Measurements from ENCODE around the gene GADD45B.

The GADD45B gene

DNA sequence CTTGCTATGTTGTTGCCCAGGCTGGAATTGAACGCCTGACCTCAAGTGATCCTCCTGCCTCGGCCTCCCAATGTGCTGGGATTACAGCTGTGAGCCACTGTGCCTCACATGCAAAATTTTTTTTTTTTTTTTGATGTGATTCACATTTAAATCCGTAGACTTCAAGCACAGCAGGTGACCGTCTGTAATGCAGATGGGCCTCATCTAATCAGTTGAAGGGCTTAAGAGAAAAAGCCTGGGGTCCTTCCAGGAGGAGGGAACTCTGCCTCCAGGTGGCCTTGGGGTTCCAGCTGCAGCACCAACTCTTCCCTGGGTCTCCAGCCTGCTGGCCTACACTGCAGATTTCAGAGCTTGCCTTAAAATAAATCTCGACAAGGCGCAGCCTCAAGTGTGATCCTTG is 43.6 kb downstream of the GADD45B start:
- DNase-seq, result no peak

DNA sequence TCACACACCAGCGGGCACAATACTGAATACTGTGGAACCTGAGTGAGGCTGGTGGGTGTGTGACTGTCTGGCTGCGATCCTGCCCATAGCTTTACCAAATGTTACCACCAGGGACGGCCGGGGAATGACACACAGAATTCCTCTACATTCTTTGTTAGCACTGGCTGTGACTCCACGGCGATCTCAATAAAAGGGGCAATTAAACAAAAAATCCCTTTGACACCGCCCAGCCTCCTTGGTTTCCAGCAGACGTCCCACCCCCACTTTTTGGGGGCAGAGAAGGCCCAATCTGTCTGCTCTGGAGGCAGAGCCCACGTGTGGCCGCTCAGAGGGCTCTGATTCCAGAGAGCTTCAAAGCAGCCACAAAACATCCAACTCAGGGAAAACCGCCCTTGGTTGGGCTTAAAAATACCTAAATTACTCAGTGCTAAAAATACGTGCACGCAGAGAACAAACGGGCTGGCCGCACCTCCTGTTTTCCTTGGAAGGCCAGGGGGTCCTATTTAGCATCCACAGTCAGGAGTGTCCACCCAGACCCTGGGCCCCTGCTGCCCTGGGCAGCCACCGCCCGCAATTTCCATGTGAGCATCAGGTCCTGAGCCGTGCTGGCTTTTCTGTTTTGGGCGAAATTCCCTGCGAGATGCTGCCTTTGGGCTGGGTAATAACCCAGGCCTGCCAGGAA is 47.8 kb downstream of the GADD45B start:
- DNase-seq, result no peak

- DNase-seq, result no peak
Observed at GRCh38 chr19:2524361-2524839, 48.5 kb downstream of the GADD45B start.

DNA sequence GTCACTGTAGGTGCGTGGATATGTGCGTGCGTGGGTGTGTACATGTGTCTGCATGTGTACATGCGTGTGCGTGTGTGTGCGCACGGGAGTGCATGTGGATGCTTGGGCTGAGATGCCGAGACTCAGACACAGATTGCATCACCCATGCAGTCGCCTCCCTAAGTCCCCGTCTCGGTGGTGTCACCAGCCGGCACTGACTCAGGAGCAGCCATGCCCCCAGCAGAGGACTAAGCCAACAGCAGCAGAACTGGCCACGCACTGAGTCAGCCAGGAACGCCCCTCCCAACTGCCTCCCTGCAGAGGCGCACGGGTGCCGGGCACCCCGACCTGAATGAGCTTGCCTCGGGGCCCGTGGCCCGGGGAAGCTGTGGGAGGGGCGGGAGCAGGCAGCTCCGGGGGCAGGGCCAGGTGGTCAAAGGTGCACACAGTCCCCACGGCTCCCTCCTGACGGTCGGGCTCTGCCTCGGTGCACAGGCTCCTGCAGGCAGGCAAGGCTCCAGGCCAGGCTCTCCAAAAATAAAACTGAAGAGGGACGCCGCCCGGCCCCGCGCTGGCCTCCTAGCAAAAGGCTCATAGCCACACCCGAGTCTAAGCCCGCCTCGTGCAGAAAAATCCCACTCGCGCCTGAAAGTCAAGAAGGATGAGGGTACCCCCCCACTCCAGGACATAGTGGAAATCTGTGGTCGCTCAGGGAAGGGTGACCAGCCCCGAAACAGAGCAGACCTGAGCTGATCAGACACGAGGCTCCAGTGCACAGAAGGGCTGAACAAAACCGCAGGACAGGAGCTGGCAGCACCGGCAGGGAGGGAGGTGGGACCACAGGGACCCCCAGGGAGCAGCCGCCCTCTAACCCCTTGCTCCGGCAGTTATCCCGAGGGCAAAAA is 49.2 kb downstream of the GADD45B start:
- DNase-seq, result no peak

DNA sequence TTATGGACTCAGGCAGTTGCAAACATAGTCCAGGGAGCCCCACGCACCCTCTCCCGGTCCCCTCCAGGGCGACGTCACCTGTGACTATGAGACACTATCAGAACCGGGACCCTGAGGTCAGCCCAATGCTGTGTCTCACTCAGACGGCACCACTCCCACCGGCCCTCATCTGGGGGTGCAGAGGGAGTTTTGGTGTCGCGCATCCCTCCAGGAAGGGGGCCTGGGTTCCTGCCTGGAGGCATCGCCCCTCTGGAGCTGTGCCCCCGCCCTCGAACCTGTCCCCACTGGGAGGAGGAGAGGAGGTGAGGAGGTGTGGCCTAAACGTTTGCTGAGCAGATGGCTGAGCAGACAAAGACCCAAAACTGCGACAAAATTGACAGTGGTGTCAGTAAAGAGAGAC is 51.2 kb downstream of the GADD45B start:
- DNase-seq, result no peak

- no peak for DNase-seq
Observed at GRCh38 chr19:2527686-2528085, 51.8 kb downstream of the GADD45B start.
